ENCODE measurements around the gene ADARB2.

DNA sequence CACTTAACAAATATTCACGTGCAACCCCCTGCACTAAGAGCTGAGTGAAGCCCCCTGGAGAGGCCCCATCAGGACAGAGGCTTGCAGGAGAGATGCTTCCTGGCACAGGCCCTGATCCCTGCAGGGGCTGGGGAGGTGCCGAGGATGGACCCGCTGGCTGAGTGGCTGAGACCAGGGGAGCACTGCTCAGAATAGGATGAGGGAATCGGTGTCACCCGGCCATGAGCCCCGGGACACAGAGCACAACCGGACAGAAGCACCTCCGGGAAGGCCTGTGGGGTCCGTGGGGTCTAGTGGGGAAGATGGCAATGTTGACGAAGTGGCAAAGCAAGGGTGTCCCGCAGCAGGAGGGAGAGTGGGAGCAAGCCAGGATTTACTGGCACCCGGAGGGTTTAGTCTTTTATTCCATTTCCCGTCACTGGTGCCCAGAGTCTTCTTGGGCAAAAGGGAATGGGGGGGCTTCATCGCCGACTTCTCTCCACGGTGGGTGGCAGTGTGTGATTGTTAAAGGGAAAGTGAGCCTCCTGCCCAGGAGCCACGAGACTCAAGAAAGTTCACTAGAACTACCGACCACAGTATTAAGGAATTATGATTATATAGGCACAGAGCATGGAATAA lies 140.7 kb downstream of the ADARB2 start:
- TF ChIP-seq, protein P1, sequence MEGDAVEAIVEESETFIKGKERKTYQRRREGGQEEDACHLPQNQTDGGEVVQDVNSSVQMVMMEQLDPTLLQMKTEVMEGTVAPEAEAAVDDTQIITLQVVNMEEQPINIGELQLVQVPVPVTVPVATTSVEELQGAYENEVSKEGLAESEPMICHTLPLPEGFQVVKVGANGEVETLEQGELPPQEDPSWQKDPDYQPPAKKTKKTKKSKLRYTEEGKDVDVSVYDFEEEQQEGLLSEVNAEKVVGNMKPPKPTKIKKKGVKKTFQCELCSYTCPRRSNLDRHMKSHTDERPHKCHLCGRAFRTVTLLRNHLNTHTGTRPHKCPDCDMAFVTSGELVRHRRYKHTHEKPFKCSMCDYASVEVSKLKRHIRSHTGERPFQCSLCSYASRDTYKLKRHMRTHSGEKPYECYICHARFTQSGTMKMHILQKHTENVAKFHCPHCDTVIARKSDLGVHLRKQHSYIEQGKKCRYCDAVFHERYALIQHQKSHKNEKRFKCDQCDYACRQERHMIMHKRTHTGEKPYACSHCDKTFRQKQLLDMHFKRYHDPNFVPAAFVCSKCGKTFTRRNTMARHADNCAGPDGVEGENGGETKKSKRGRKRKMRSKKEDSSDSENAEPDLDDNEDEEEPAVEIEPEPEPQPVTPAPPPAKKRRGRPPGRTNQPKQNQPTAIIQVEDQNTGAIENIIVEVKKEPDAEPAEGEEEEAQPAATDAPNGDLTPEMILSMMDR (IDR thresholded peaks at IDR 0.05), result no peak
- no peak for TF ChIP-seq POLR2A (IDR thresholded peaks at IDR 0.05)
